HG03025 (cell line): ENCODE measurements around the gene NDRG4.
A peak's percentile ranks its signal among the peaks of the same experiment; 100 is the strongest.

ENCODE experiments used
- ATAC-seq: cut with Tn5 transposase; IDR thresholded peaks from one replicate; pipeline ENCODE4 v1.9.1; 2021; ENCODE audit warnings: mild to moderate bottlenecking, moderate library complexity; ENCODE audit not compliant: unreplicated experiment, low FRiP score

The NDRG4 gene, protein sequence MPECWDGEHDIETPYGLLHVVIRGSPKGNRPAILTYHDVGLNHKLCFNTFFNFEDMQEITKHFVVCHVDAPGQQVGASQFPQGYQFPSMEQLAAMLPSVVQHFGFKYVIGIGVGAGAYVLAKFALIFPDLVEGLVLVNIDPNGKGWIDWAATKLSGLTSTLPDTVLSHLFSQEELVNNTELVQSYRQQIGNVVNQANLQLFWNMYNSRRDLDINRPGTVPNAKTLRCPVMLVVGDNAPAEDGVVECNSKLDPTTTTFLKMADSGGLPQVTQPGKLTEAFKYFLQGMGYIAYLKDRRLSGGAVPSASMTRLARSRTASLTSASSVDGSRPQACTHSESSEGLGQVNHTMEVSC

GRCh38 chr16:58499615-58500351, at the start of gene NDRG4:
TSS of gene NDRG4 (plus strand) at chr16:58500143. CDS start at chr16:58500249, 106 bp downstream.
- peak; percentile 75 for ATAC-seq

GRCh38 chr16:58450590-58450989, 49.4 kb upstream of the NDRG4 start:
- ATAC-seq: no peak

- ATAC-seq: no peak
These were observed 48.7 kb upstream of the NDRG4 start for GRCh38 chr16:58451265-58451689.

DNA sequence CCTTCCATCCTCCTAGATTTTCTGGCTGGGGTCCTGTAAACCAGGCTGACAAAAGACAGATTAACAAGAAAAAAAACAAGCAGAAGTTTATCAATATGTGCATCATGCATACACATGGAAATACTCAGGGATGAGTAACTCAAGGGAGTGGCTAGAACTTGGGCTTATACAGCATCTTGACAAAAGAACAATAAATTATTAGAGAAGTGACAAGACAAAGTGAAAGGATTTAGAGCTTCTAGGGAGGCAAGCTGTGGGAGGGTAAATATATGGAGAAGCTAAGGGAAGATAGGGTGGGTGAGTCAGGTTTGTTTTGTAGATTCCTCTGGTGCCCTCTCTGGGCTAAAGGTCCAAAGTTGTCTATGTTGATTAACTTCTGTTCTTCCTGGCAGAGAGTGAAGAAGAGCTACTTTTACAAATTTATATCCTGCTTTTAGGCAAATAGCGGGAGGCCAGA, 48.0 kb upstream of the NDRG4 start:
- ATAC-seq: no peak

DNA sequence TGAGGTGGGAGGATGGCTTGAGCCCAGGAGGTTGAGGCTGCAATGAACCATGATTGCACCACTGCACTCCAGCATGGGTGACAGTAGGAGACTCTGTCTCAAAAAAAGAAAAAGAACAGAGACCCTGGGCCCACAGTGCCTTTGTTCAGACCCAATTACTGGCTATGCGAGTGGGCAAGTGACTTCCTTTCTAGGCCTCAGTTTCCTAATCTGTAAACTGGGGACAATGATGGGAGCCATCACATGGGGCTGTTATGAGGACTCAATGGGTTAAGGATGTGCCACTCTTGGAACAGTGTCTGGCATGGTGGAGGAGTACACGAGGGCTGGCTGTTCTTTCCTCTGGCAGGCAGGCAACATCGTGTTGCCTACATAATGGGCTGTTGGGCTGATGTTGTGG, 47.3 kb upstream of the NDRG4 start:
- no peak for ATAC-seq

DNA sequence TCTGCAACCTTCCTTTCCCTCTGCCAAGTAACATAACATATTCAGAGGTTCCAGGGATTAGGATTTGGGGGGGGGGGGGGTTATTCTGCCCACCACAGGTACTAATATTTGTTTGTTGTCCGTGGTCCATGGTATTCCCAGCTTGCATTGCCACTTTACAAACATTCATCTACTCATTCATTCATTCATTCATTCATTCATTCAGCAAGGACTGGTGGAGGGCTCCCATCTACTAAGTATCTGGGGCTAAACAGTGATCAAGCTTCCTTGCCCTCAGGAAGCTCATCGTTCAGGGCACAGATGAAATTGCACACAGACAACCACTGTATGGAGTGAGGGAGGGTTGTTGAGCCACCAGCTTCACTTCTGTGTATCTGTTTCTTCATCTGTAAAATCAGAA, 45.8 kb upstream of the NDRG4 start:
- ATAC-seq: no peak

- no peak for ATAC-seq
These were observed 45.1 kb upstream of the NDRG4 start for GRCh38 chr16:58454856-58455255.

DNA sequence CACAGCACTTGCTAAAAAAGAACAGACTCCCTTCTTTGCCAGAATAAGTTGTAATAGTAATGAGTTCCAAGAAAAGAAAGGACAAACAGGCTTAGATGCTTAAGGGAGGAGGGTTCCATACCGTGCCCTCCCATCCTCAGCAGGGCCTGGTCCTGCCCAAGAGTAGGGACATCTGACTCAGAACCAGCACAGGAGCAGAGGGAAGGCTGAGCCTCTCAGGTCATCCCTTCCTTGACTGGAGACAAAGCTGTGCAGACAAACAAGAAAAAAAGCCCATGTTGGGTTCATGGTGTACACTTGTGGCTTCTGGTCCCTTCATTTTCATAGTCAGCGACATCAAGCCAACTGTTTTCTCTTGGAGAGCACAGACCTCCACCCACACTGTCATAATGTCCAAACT, 44.2 kb upstream of the NDRG4 start:
- no peak for ATAC-seq

- no peak for ATAC-seq
These were observed 43.8 kb upstream of the NDRG4 start for GRCh38 chr16:58456193-58456592.

DNA sequence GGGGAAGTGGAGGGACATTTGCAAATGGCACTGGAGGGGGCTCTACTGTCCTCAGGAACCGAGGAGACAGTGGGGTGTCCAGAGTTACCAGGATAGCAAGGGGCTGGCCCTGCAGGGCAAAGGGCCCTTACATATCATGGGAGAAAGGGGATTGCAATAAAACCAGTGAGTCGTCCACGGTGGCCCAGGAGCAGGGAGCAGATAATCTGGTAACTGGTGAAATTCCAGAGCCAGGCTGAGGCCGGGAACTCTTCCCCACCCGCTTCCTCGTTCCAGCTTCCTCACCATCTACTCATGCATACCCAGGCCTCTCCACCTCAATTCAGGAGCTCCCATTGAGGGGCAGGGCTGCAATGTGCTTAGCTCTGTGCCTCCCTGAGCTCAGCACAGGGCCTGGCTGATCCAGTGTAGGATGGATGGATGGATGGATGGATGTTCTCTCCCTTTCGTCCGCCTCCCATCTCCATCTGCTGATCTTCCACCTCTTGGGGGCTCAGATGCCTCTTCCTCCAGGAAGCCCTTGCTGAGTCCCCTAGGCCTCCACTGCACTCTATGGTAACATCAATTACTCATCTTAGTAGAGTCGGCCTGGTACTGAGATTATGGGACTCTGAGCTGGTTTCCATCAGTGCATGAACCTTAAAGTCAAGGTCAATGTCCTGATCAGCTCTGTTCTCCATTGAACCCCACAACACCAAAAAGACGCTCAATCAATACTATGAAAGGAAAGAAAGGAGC, 41.2 kb upstream of the NDRG4 start:
- no peak for ATAC-seq

GRCh38 chr16:58459344-58460218, 40.4 kb upstream of the NDRG4 start:
- no peak for ATAC-seq

DNA sequence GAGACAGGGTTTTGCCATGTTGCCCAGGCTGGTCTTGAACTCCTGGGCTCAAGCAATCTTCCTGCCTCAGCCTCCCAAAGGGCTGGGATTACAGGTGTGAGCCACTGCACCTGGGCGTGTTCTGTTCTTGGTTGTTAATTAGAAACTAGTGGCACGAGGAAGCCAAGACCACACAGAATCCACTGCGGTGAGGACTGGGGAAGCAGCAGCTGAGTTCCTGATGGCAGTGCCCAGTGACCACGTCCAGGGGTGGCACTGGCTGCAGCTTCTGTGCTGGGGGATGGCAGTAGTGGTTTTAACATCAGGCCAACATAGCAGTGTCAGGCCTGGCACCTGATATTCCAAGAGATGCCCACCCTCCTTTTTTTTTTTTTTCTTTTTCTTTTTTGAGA, 39.7 kb upstream of the NDRG4 start:
- ATAC-seq: no peak

DNA sequence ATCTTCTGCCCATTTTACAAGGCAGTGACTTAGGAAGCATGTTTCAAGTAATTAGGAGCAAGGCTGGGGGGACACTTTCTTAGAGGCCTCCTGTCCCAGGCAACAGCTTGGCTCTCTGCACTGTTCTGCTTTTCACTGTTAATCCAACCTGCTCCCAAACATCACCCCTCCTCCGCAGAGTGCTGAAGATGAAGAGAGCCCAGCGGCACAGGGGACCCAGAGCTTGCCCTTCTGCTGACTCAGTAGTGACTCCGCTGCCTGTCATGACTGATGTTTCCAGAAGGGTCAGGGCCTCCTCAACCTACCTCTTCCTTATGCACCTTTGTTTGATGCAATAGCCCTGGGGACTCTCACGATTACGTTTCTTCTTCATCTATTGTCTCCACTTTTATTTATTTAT, 38.9 kb upstream of the NDRG4 start:
- no peak for ATAC-seq

- no peak for ATAC-seq
These were observed 38.3 kb upstream of the NDRG4 start for GRCh38 chr16:58461640-58462039.

- no peak for ATAC-seq
These were observed 37.9 kb upstream of the NDRG4 start for GRCh38 chr16:58462089-58462488.

- ATAC-seq: no peak
These were observed 37.4 kb upstream of the NDRG4 start for GRCh38 chr16:58462499-58462996.

- ATAC-seq: no peak
These were observed 36.7 kb upstream of the NDRG4 start for GRCh38 chr16:58462997-58463941.

DNA sequence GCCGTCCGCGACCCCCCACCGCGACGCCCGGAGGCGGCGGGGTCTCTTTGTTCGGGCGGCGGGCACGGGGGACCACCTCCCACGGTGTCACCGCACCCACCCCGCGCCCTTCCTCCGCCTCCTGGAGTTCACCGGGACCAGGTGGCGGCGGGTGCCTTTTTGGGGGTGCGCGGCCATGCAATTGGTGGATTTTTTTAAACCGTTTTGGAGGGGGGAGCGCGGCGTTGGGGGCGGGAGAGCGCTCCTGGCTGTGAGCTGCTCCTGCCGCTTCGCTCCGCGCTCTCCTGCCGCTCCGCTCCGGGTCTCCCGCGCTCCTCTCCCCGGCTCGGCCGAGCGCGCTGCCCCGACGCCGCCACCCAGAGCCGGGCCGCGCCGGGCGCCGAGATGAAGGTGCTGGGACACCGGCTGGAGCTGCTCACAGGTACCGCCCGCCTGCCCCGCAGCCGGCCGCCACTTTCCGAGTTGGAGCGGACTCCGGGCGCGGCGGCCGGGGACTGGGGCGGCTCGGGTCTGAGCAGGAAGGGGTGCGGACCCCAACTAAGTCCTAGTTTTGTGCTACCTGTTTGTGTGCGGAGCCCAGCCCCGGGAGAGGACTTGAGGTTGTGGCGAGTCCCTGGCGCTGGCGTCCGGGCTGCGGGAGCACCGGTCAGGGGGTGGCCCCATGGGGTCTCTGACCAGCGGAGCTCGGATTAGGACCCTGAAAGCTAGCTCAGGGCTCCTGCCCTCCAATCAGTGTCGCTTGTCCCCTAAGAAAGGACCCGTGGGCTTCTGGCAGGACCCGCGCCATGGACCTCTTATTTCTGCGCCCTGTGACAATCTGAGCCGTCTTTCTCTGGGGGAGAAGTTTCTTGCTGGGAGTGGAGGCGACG, 35.7 kb upstream of the NDRG4 start:
- ATAC-seq: no peak
